Skeletal muscle cell (primary cell): ENCODE results near the gene TMEM190.
A peak's percentile ranks its signal among the peaks of the same experiment; 100 is the strongest.
"Not testable (repeated sequence)": the region's sequence is repeated elsewhere in the genome, so short reads cannot be mapped to it uniquely, and the experiment has no call there.

Experiments
- DNase-seq: peaks from one replicate; pipeline ENCODE4 v3.0.0-alpha.2; 2010; ENCODE audit warnings: low read depth
- H3K4me3 ChIP-seq: 2 replicates; pipeline ENCODE4 v1.5.1; 2011; ENCODE audit warnings: low read depth, mild to moderate bottlenecking, control low read depth, low read length, moderate library complexity

Gene TMEM190

DNA sequence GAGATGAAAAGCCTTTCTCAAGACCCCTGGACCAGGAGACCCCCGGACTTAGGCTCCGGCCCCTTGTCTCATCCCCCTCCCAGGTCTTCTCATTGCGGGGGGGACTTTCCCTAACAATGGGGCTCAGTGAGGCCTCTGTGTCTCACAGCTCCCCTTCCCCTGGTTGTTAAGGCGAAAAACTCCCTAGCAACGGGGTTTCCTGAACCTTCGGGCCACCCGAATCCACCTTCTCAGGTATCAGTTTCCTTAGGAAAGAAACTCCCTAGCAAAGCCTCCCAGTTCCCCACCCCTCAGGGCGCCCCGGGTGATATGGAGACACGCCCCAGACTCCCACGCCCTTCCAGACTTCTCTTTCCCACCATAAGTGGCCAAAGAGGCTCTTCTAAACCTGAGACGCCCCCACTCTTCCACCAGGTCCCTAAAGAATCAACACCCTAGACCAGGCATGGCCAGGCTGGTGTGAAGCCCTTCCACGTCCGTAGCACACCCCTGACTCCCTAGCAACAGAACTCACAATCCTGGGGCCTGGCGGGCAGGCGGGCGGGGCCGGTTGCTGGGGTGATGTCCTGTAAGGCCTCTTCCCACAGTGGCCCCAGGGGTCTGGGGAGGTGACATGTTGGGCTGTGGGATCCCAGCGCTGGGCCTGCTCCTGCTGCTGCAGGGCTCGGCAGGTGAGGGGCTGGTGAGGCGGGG lies at the start of gene TMEM190:
Gene TMEM190, plus strand, starts transcription at position 586 of the 693 bp plus-strand sequence. Its CDS starts 28 bp downstream, at position 614.
- no peak within 1 kb of the TSS for H3K4me3 ChIP-seq
- no peak for DNase-seq

DNA sequence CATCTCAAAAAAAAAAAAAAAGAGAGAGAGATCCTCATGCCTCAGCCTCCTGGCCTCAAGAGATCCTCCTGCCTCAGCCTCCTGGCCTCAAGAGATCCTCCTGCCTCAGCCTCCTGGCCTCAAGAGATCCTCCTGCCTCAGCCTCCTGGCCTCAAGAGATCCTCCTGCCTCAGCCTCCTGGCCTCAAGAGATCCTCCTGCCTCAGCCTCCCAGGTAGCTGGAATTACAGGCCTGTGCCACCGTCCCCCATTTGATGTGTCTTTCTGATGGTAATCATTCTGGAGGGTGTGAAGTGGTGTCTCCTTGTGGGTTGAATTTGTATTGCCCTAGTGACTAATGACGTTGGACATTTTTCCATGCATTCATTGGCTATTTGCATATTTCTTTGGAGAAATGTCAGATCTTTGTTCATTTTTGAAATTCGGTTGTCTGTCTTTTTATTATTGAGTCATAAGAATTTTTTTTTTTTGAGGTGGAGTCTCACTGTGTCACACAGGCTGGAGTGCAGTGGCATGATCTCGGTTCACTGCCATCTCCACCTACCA lies 47.8 kb upstream of the TMEM190 start:
- not testable (repeated sequence) for H3K4me3 ChIP-seq, DNase-seq

DNA sequence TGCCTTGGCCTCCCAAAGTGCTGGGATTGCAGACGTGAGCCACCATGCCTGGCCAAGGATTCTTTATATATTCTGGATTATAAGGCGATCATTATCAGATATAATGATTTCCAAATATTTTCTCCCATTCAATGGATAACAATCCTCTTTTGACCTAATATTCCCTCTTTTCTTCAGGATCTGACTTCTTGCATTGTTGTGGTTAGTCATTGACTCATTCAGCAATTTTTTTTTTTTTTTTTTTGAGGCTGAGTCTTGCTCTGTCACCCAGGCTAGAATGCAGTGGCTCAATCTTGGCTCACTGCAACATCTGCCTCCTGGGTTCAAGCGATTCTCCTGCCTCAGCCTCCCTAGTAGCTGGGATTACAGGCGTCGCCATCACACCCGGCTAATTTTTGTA lies 46.8 kb upstream of the TMEM190 start:
- not testable (repeated sequence) for H3K4me3 ChIP-seq, DNase-seq

DNA sequence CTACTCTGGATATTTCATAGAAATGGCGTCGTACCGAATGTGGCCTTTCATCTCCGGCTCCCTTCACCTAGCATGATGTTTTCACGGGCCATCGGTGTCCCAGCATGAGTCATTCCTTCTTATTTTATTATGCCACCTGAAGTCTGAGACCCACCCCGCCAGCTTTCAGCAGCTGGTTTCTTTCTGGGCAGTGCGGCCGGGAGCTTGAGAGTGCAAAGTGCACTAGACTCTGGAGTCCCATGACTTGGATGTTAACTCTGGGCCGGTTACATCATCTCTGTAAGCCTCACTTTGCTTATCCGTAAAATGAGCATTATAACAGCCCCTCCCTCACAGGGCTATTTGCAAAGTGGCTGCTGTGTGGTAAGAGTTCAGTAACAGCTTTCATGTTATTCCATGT lies 42.8 kb upstream of the TMEM190 start:
- DNase-seq, result no peak
- H3K4me3 ChIP-seq, result no peak overlapping the region

DNA sequence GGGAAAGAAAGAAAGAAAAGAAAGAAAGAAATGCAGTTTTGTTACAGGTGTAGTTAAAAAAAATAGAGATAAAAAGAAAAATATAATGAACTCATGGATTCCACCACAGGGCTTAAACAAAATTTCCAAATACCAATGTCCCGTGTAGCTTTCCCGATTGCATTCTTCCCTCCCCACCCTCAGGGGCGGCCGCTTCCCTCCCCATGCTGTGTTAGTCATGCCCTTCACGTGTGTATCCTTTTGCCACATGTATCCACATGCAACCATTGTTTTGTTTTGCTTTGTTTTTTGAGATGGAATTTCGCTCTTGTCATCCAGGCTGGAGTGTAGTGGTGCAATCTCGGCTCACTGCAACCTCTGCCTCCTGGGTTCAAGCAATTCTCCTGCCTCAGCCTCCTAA lies 40.5 kb upstream of the TMEM190 start:
- DNase-seq, result no peak
- no peak overlapping the region for H3K4me3 ChIP-seq

DNA sequence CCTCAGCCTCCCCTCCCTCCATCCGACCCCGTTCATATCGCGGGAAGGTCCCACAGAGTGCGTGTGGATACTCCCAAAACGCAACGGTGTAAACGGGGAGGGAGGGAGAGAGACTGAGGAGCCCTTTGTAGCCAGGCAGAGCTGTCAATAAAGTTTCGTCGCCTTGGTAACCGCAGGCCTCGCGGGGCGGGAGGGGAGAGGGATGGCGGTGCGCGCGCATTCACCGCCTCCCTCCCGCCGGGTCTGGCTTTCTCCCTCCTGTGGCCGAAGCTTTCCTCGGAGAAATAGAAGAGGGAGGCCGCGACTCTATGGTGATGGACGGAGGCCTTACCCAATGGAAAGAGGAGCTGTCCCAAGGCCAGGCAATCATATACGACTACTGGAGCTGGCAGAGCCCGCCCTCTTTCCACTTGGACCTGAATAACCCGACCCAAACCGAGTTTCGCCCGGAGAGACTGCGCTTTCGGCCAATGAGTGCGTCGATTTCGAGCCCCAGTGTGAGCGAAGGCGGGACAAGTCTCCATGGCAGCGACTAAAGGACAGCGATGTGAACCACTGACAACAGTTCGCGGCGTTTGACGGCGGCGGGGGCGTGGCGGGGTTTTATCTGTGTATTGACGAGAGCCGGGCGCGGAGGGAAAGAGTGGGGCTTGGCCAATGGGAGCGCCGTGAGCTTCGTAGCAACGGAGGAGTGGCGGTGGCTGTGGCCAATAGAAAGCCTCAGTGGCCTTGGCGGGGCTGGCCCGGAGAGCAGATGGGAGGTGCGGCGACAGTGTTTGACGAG lies 37.3 kb upstream of the TMEM190 start, which contains the start of gene KMT5C:
Gene KMT5C, plus strand, starts transcription at position 772 of the 784 bp plus-strand sequence. CDS start 2,061 bp downstream, outside the sequence.
- peak within 1 kb of the TSS; percentile 71 for H3K4me3 ChIP-seq
- peak; percentile 100 for DNase-seq

DNA sequence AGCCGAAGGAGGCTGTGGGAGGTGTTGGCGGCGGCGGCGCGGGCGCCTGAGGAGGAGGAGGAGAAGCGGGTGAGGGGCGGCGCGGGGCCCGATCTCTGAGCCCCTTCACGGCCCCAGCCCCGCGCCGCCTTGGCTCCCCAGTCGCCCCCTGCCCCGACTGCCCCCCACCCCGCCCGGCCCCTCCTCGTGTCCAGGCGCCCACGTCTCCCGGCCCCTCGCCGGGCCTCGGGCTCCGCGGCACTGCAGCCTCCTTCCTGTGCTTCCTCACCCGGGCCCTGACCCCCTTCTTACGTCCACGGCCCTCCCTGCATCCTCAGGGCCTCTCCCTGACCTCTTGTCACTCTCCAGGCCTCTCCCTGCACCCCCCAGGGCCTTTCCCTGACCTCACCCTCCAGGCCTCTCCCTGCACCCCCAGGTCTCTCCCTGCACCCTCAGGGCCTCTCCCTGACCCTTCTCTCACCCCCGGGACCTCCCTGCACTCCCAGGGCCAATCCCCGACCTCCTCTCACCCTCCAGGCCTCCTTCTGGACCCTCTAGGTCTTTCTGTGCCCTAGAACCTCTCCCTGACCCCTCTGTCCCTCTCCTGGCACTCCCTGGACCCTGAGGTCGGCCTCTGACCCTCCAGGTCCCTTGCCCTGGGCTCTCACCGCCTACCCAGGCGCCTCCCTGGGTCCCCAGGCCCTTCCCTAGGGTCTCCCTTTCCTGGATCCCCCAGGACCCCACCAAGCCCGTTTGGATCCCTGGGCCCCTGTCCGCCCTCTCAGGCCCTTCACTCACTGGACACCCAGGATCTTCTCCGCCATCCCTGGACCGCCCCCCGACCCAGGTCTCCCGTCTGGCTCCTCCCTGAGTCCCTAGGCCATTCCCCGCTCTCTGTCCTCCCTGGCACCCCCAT lies 36.5 kb upstream of the TMEM190 start:
- DNase-seq, result no peak
- H3K4me3 ChIP-seq, result peak overlapping the region; percentile 71

DNA sequence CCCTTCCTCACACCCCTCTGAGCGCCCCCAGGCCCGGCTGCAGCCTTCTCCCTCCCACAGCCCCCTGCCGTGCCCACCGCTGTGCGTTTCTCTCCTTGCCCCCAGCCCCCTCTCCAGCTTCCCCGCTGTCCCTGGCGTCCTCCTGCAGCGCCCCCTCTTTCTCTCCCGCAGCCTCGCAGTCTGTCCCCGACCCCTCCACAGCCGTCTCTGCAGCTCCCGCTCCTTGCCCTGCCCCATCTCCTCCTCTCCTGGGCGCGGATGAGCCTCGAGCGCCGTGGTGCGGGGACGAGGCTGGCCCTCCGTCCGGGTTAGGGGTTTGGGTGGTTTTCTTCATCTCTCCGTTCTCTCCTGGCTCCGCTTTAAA lies 35.9 kb upstream of the TMEM190 start:
- peak overlapping the region; percentile 71 for H3K4me3 ChIP-seq
- DNase-seq, result no peak

- H3K4me3 ChIP-seq, result peak overlapping the region; percentile 71
- DNase-seq, result peak; percentile 14
Measured at GRCh38 chr19:55341171-55341588, 35.4 kb upstream of the TMEM190 start.

- no peak for DNase-seq
- no peak overlapping the region for H3K4me3 ChIP-seq
Measured at GRCh38 chr19:55341595-55342531, 34.8 kb upstream of the TMEM190 start.

DNA sequence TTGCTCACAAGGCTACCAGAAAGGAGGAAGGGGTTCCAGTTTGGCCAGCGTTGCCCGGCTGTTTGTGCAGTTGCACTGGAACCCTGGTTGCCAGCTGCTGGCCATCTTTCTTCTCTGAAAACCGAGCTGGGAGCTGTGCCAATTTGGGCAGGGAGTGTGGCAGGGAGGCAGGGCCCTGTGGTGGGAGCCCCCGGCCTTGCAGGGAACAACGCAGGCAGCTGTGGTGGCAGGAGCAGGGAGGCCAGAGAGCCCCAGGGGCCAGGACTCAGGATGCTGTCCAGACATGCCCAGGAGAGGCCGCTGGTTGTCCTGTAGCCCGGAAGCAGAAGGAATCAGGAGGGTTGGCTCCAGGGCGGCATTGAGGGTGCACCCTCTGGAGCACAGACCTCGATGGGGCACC lies 32.2 kb upstream of the TMEM190 start:
- DNase-seq, result no peak

DNA sequence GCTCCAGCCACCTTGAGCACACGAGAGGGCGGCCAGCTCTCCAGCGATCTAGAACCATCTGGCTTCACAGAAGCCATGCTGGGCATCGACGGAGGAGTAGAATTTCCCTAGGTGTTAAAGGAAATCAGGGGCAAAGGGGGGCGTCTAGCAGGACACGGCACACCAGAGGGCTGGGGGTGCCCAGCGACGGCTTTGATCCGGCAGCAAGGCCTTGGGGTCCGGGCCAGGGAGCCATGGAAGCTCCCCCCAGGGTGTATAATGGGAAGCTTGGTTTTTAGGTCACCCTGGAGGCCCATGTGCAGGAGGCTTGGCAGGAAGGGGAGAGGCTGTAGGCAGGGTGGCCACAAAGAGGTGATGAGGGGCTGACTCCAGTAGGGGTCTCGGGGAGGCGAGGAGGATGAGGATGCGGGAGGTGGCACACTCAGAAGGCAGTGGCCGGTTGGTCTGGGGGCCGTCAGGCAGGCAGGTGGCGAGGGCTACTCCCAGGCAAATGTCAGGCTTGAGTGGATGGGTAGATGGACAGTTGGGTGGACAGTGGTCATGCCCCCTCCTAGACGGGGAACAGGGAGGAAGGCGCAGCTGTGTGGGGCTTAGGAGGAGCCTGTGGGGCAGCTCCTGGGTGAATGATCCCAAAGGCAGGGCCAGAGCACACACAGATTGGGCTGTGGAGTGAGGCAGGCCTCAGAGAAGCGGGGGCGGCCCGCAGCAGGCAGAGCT lies 31.4 kb upstream of the TMEM190 start:
- no peak overlapping the region for H3K4me3 ChIP-seq
- DNase-seq, result no peak

More for the DNA sequence above, 32.2 kb upstream of the TMEM190 start:
- no peak overlapping the region for H3K4me3 ChIP-seq

- no peak overlapping the region for H3K4me3 ChIP-seq
Measured at GRCh38 chr19:55345818-55346724, 30.6 kb upstream of the TMEM190 start.

GRCh38 chr19:55346725-55347441 lies 29.7 kb upstream of the TMEM190 start:
- no peak overlapping the region for H3K4me3 ChIP-seq
- DNase-seq, result no peak

More at GRCh38 chr19:55345818-55346724, 30.6 kb upstream of the TMEM190 start:
- DNase-seq, result no peak

DNA sequence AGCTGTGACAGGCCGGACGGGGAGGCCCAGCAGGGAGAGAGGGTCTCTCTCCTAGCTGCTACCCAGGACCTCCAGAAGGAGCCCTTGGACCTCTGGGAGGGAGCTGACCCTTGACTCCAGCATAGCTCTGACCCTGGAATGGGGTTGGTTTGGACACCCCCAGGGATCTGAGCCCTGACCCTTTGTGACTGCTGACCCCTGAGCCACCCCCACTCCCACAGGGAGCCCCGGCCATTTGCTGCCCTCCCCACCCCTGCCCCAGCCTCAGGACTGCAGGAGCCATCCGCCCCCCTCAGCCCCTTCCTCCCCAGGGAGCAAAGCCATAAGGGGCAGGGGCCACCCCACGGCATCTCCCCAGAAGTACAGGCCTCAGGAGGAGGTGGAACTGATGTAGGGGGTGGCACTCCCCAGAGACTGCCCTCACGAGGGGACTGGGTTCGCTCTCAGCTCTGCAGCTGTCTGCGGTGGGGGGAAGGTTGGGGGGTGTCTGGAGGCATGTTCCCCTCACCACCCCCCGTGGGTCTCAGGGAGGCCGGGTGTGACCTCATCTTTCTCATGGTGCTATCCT lies 29.1 kb upstream of the TMEM190 start:
- DNase-seq, result no peak
- no peak overlapping the region for H3K4me3 ChIP-seq
